Duodenal mucosa (tissue), 2 donors: ENCODE data around the gene LATS2.
"Not testable (repeated sequence)": the region's sequence is repeated elsewhere in the genome, so short reads cannot be mapped to it uniquely, and the experiment has no call there.

ENCODE experiments used
- H3K27ac ChIP-seq: one replicate; pipeline ENCODE4 v1.7.0; 2013; ENCODE audit warnings: low read depth, low read length
- H3K27me3 ChIP-seq, 2 donors: one replicate each; pipeline ENCODE4 v1.7.0; 2013; ENCODE audit warnings: low read length in 2 of 2, control low read depth in 1 of 2; ENCODE audit not compliant: insufficient read depth in 2 of 2, control insufficient read depth in 1 of 2
- H3K36me3 ChIP-seq, 2 donors: one replicate each; pipeline ENCODE4 v1.7.0; 2013; ENCODE audit warnings: low read length in 2 of 2, control low read depth in 1 of 2; ENCODE audit not compliant: insufficient read depth in 2 of 2, control insufficient read depth in 1 of 2
- H3K4me1 ChIP-seq, 2 donors: one replicate each; pipeline ENCODE4 v1.7.0; 2013; ENCODE audit warnings: low read length in 2 of 2, control low read depth in 1 of 2; ENCODE audit not compliant: insufficient read depth in 2 of 2, control insufficient read depth in 1 of 2
- H3K4me3 ChIP-seq, 2 donors: one replicate each; pipeline ENCODE4 v1.7.0; 2013; ENCODE audit warnings: low read length in 2 of 2, low read depth in 1 of 2
- H3K9ac ChIP-seq, 2 donors: one replicate each; pipeline ENCODE4 v1.7.0; 2013; ENCODE audit warnings: low read length in 2 of 2, low read depth in 1 of 2
- H3K9me3 ChIP-seq, 2 donors: one replicate each; pipeline ENCODE4 v1.7.0; 2013; ENCODE audit warnings: low read length in 2 of 2, control low read depth in 1 of 2; ENCODE audit not compliant: control insufficient read depth in 1 of 2

Gene LATS2

DNA sequence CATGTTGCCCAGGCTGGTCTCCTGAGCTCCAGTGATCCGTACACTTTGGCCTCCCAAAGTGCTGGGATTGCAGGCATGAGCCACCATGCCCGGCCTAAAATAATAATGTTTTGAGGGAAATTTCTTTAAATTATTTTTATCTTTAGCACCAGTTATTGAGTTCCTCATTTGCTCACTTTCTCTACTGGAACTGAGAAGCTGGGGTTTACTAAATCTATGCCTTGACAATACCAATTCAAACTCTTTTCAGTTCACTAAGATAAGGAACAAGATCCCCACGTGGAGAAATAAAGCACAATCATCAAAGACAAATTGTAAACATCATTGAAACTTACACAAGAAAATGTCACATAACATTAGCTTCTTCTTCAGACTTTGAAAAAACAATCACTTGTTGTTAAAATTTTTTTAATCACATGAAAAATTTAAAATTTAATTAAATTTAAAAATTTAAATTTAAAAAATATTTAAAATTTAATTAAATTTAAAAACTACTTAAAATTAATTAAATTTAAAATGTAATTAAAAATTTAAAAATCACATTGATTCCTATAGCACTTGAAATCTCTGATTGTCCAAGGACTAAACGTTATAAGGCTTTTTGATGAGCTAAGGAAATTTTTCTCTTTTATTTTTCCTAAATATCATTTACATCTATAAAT, 133.7 kb downstream of the LATS2 start:
- H3K36me3 ChIP-seq, result no peaks in the 10 kb centered on the region
- H3K4me3 ChIP-seq, result no peak overlapping the region
- H3K27me3 ChIP-seq, result no peaks in the 10 kb centered on the region
- H3K9me3 ChIP-seq, result no peaks in the 10 kb centered on the region
- H3K9ac ChIP-seq, result no peak overlapping the region
- no peak overlapping the region for H3K27ac ChIP-seq
- no peaks in the 10 kb centered on the region for H3K4me1 ChIP-seq

DNA sequence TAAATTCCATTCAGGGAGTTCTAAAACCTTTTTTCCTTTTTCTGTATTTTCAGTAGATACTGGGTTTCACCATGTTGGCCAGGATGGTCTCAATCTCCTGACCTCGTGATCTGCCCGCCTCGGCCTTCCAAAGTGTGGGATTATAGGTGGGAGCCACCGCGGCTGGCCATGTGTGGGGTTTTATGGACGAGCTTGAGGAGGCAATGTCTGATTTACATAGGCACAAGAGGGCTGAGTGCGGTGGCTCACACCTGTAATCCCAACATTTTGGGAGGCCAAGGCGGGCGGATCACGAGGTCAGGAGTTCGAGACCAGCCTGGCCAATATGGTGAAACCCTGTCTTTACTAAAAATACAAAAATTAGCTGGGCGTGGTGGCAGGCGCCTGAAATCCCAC, 136.0 kb downstream of the LATS2 start:
- not testable (repeated sequence) for H3K4me3 ChIP-seq, H3K36me3 ChIP-seq, H3K9me3 ChIP-seq, H3K27me3 ChIP-seq, H3K27ac ChIP-seq, H3K9ac ChIP-seq, H3K4me1 ChIP-seq

DNA sequence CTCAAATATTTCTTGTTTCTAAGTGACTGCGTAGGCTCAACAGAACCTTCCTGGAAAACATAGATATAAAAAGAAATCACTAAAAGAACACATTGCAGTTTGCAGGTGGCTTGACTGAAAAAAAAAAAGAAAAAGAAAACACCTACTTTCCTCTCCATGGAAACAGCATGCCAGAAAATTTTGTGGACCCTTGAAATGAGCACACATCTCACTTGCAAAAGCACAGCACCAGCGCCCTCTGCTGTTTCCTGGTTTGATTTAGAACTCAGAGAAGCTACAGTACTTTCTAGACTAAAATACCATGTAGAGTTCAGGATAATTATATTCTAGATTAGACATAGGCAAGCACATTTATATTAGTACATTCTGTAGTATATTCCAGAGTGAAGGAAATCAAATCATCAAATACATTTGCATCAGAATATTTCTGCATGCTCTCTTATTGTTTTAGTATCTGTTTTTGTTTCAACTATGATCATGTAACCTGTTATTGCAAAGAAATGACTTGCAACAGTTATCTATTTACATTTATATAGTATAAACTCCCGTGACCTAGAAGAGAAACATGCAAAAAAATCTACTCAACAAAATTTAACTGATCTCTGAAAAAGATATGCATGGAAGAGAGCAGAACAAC, 136.5 kb downstream of the LATS2 start:
- H3K36me3 ChIP-seq, result no peaks in the 10 kb centered on the region
- H3K4me3 ChIP-seq, result no peak overlapping the region
- H3K9ac ChIP-seq, result no peak overlapping the region
- no peaks in the 10 kb centered on the region for H3K27me3 ChIP-seq
- no peak overlapping the region for H3K27ac ChIP-seq
- H3K4me1 ChIP-seq, result no peaks in the 10 kb centered on the region
- no peaks in the 10 kb centered on the region for H3K9me3 ChIP-seq

DNA sequence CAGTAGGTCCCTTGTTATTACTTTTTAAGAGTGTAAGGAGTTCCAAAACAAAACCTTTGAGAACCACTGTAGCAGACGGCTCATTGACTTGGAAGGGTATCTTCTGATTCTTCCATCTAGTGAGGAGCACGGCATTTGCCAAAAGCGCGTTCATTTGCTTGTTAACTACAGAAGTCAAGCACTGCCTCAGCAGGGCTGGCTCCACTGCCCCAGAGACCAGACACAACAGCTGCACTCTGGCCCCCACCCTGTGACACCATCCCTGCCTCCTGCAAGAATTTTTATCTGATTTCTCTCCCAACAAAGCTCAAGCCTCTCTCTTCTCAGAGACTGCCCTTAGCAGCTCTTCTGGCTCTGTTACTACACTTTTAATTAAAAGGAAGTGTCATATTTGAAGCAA, 138.1 kb downstream of the LATS2 start:
- Histone ChIP-seq H3K27me3 (no peaks in the 10 kb centered on the region), H3K4me3 (no peak overlapping the region), H3K9ac (no peak overlapping the region), H3K27ac (no peak overlapping the region), H3K36me3 (no peaks in the 10 kb centered on the region), H3K4me1 (no peaks in the 10 kb centered on the region), H3K9me3 (no peaks in the 10 kb centered on the region)
